ES-I3 (cell line): ENCODE results near the gene MPP2.

Source experiments
- H3K36me3 ChIP-seq: 2 replicates; pipeline ENCODE4 v1.6.1; 2013; ENCODE audit warnings: mild to moderate bottlenecking, low read length, control low read depth, moderate library complexity; ENCODE audit not compliant: insufficient read depth
- H3K4me1 ChIP-seq: 2 replicates; pipeline ENCODE4 v1.6.1; 2013; ENCODE audit warnings: mild to moderate bottlenecking, control low read depth, low read length; ENCODE audit not compliant: insufficient read depth
- H3K9ac ChIP-seq: 2 replicates; pipeline ENCODE4 v1.6.1; 2013; ENCODE audit warnings: low read depth, mild to moderate bottlenecking, low read length, moderate library complexity
- H3K9me3 ChIP-seq: 2 replicates; pipeline ENCODE4 v1.6.1; 2013; ENCODE audit warnings: mild to moderate bottlenecking, low read length, moderate library complexity; ENCODE audit not compliant: control insufficient read depth, insufficient read depth

MPP2 gene

GRCh38 chr17:43917348-43918025 lies 10.2 kb upstream of the MPP2 start:
- Histone ChIP-seq H3K4me1 (peaks cover 4% of the 10 kb centered on the region; the same call in 1 of the 2 replicates), H3K9ac (peak overlapping the region; percentile 32; the same call in 1 of the 2 replicates), H3K9me3 (no peaks in the 10 kb centered on the region), H3K36me3 (no peaks in the 10 kb centered on the region)

GRCh38 chr17:43917016-43917347 lies 9.6 kb upstream of the MPP2 start:
- H3K9ac ChIP-seq = peak overlapping the region; percentile 32; the same call in 1 of the 2 replicates
- no peaks in the 10 kb centered on the region for H3K36me3 ChIP-seq
- H3K9me3 ChIP-seq = no peaks in the 10 kb centered on the region
- peaks cover 4% of the 10 kb centered on the region; the same call in 1 of the 2 replicates for H3K4me1 ChIP-seq

GRCh38 chr17:43916385-43916784 lies 9.0 kb upstream of the MPP2 start:
- Histone ChIP-seq H3K36me3 (no peaks in the 10 kb centered on the region), H3K9me3 (no peaks in the 10 kb centered on the region), H3K9ac (no peak overlapping the region), H3K4me1 (peaks cover 4% of the 10 kb centered on the region; the same call in 1 of the 2 replicates)

GRCh38 chr17:43915559-43915958 lies 8.2 kb upstream of the MPP2 start:
- Histone ChIP-seq H3K36me3 (no peaks in the 10 kb centered on the region), H3K9ac (no peak overlapping the region), H3K9me3 (no peaks in the 10 kb centered on the region), H3K4me1 (peaks cover 4% of the 10 kb centered on the region; the same call in 1 of the 2 replicates)

- Histone ChIP-seq H3K9me3 (no peaks in the 10 kb centered on the region), H3K9ac (no peak overlapping the region), H3K36me3 (no peaks in the 10 kb centered on the region), H3K4me1 (peaks cover 4% of the 10 kb centered on the region; the same call in 1 of the 2 replicates)
Measured at GRCh38 chr17:43914451-43914850, 7.1 kb upstream of the MPP2 start.

GRCh38 chr17:43913584-43913983 lies 6.2 kb upstream of the MPP2 start:
- no peaks in the 10 kb centered on the region for H3K36me3 ChIP-seq
- H3K9me3 ChIP-seq = no peaks in the 10 kb centered on the region
- H3K9ac ChIP-seq = no peak overlapping the region
- peaks cover 4% of the 10 kb centered on the region; the same call in 1 of the 2 replicates for H3K4me1 ChIP-seq

GRCh38 chr17:43912635-43913304 lies 5.4 kb upstream of the MPP2 start:
- Histone ChIP-seq H3K9me3 (no peaks in the 10 kb centered on the region), H3K9ac (no peak overlapping the region), H3K36me3 (no peaks in the 10 kb centered on the region), H3K4me1 (peaks cover 4% of the 10 kb centered on the region)

GRCh38 chr17:43911904-43912303 lies 4.6 kb upstream of the MPP2 start:
- no peak overlapping the region for H3K9ac ChIP-seq
- no peaks in the 10 kb centered on the region for H3K9me3 ChIP-seq
- H3K36me3 ChIP-seq = no peaks in the 10 kb centered on the region
- peaks cover 4% of the 10 kb centered on the region for H3K4me1 ChIP-seq

GRCh38 chr17:43909537-43910231 lies 2.3 kb upstream of the MPP2 start:
- Histone ChIP-seq H3K4me1 (peaks cover 6% of the 10 kb centered on the region; the same call in 1 of the 2 replicates), H3K36me3 (no peaks in the 10 kb centered on the region), H3K9me3 (no peaks in the 10 kb centered on the region), H3K9ac (no peak overlapping the region)

GRCh38 chr17:43907998-43908721 lies 824 bp upstream of the MPP2 start:
- Histone ChIP-seq H3K4me1 (peaks cover 6% of the 10 kb centered on the region; the same call in 1 of the 2 replicates), H3K36me3 (no peaks in the 10 kb centered on the region), H3K9ac (peak overlapping the region; percentile 82; the same call in 1 of the 2 replicates), H3K9me3 (no peaks in the 10 kb centered on the region)

GRCh38 chr17:43906951-43907424 lies 348 bp downstream of the MPP2 start:
- no peaks in the 10 kb centered on the region for H3K36me3 ChIP-seq
- H3K4me1 ChIP-seq = peaks cover 6% of the 10 kb centered on the region; the same call in 1 of the 2 replicates
- H3K9ac ChIP-seq = peak overlapping the region; percentile 82; the same call in 1 of the 2 replicates
- no peaks in the 10 kb centered on the region for H3K9me3 ChIP-seq

GRCh38 chr17:43905985-43906852 lies 1.1 kb downstream of the MPP2 start:
- Histone ChIP-seq H3K4me1 (peaks cover 14% of the 10 kb centered on the region), H3K9ac (peak overlapping the region; percentile 82), H3K9me3 (no peaks in the 10 kb centered on the region), H3K36me3 (no peaks in the 10 kb centered on the region)

GRCh38 chr17:43905400-43905984 lies 1.8 kb downstream of the MPP2 start:
- Histone ChIP-seq H3K9me3 (no peaks in the 10 kb centered on the region), H3K36me3 (no peaks in the 10 kb centered on the region), H3K4me1 (peaks cover 17% of the 10 kb centered on the region), H3K9ac (peak overlapping the region; percentile 55)
